Kasumi-1 (cell line): ENCODE results near the gene CPLANE2.
"Not testable (repeated sequence)": the region's sequence is repeated elsewhere in the genome, so short reads cannot be mapped to it uniquely, and the experiment has no call there.

Experiments used
- DNase-seq, 2 experiments: peaks; one replicate each; lab custom pipeline; 2025; lab: John Stamatoyannopoulos, UW

The CPLANE2 gene, protein sequence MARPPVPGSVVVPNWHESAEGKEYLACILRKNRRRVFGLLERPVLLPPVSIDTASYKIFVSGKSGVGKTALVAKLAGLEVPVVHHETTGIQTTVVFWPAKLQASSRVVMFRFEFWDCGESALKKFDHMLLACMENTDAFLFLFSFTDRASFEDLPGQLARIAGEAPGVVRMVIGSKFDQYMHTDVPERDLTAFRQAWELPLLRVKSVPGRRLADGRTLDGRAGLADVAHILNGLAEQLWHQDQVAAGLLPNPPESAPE

DNA sequence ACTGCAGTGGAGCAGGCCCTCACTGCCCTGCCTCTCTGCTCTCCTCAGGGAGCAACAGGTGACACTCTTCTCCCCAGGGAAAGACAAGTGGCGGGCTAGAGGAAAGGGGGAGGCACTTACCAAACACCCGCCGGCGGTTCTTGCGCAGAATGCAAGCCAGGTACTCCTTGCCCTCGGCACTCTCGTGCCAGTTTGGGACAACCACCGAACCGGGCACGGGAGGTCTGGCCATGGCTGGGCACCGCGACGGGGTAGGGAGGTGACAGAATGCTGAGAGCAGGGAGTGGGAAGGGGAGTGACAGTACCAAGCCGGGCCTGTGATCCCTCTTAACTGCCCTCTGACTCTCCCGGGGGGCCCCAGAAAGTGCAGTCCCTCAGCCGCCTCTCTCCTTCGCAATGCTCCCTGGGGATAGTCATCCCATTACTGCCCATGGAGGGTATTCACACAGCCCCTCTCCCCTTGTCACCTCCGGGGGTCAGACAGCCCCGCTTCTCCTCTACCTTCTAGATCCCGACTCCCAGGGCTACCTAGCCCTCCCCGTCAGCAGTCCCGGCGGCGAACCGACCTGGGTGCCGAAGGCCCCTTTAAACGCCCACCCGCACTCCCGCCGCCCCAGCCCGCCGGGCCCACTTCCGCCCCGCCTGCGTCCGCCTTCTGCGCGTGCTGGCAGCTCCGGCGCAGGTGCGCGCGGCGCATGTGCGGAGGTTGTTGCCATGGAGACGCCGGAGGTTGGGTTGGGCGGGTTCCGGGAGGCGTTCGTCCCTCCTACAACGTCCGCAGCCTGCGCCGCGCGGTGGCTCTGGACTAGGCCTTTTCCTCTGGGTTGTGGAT is at the start of gene CPLANE2:
Gene CPLANE2 (minus strand): TSS at position 673 of the 832 bp plus-strand sequence. CDS start 441 bp downstream, at position 232.
- peak; percentile 83 to 90 for DNase-seq

- no peak for DNase-seq
These were observed 49.1 kb upstream of the CPLANE2 start for GRCh38 chr1:16286122-16286521.

- no peak for DNase-seq
These were observed 44.8 kb upstream of the CPLANE2 start for GRCh38 chr1:16281765-16282164.

DNA sequence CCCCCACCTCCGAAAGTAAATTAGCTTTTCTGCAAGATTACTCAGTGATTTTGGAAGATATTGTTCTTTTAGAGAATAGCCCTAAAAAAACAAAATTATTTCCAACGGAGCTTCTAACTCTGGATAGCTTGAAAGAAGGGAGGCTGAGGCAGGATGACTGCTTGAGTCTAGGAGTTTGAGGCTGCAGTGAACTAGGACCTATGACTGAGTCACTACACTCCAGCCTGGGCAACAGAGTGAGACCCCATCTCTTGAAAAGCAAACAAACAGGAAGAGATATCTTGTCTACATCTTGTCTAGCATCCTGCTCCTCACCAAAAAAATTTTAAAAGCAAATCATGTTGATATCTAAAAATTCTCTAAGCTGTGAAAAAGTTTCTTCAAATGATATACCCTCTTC is 42.2 kb upstream of the CPLANE2 start:
- DNase-seq, result no peak

DNA sequence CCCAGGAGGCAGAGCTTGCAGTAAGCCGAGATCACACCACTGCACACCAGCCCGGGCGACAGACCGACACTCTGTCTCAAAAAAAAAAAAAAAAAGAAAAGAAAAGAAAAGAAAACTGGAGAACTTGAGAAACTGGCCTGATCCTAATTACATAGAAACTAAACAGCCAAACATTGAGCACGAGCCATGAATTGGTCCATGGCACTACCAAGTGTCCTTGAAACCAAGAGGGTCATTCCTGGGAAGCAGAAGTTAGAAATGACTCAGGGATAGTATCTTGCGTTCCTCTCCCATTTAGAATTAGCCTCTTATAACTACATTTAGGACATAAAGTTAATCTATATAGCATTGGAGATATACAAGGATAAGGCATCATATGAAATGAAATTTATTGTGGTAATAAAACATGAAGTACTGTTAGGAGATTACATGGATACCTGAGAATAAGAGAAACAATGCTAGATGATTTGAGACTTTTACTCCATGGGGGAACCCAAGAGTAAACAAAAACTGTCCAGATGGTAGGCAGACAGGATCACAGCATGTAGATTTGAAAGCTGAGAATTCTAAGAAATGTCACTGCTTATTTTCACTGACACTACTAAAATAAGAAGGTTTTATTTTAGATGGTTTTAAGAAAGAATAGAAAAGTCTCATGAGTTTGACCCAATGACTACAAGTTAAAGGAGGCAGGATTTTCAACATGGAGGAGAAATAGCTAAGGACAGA is 39.5 kb upstream of the CPLANE2 start:
- DNase-seq, result no peak

GRCh38 chr1:16275591-16275990 is 38.6 kb upstream of the CPLANE2 start:
- no peak for DNase-seq

DNA sequence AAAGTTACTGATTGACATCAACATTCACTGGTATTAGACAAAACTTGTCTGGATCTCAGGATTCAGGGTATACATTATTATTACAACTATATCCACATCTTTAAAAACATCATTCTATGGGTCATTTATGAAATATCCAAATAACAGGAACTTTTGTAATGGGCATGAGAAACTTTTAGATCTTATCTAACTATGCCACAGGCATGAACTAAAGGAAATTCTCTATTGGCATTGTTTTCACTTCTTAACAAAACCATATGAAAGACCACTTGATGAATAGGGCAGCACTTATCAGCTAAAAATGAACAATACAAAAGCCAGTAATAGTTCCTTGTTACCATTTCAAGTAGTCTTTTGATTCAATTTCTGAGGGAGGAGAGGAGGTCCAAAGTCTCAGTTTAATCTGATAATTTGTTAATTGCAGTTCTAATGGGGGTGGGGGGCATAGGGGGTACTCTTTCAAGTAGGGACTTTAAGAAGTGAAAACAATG is 30.8 kb upstream of the CPLANE2 start:
- no peak for DNase-seq

GRCh38 chr1:16266411-16267118 is 29.6 kb upstream of the CPLANE2 start:
- no peak for DNase-seq

DNA sequence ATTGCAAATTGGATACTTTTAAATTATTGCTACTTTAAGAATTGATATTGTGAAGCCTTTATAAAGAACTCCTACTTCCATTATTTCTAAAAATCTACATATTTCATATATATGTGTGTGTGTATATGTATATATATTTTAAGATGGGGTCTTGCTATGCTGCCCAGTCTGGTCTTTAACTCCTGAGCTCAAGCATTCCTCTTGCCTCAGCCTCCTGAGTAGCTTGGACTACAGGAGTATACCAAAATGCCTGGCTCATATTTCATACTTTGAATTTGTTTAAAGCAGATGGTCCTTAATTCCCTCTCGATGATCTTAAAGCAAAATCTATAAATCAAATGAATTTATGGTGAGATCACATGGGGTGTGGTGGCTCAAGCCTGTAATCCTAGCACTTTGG is 25.1 kb upstream of the CPLANE2 start:
- no peak for DNase-seq

DNA sequence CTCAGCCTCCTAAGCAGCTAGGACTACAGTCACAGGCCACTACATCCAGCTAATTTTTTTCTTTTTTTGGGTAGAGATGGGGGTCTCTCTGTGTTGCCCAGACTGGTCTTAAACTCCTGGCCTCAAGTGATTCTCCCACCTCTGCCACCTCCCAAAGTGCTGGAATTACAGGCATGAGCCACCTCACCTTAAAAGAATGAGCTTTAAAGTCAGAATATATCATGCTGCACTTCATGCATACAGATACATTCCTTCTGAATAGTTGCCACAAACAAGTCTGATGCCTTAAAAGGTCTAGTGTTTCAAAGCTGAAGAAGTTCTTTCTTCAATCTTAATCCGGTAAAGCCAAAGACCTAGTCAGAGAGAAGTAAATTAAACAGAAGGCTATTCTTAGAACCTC is 23.8 kb upstream of the CPLANE2 start:
- DNase-seq, result no peak

GRCh38 chr1:16258591-16259135 is 21.7 kb upstream of the CPLANE2 start:
- no peak for DNase-seq

GRCh38 chr1:16257968-16258367 is 21.0 kb upstream of the CPLANE2 start:
- DNase-seq, result no peak

- not testable (repeated sequence) for DNase-seq
These were observed 20.6 kb upstream of the CPLANE2 start for GRCh38 chr1:16257556-16257955.

DNA sequence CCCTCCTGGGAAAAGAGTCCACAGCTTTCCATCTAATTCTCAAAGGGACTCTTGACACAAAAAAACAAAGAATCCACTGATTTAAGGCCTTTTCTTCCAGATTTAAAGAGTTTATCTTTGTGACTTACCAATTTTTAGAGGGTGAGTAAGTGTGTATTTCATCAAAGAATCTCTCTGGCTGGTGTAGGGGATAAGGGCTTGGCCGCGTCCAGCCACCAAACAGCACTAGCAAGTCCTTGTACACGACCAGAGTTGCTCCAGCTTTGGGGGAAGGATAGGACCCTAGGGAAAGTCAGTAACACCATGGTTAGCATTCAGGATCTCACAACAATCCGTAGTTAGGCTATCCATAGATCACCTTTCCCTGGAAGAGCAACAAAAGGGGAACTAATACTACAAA is 19.5 kb upstream of the CPLANE2 start:
- no peak for DNase-seq

DNA sequence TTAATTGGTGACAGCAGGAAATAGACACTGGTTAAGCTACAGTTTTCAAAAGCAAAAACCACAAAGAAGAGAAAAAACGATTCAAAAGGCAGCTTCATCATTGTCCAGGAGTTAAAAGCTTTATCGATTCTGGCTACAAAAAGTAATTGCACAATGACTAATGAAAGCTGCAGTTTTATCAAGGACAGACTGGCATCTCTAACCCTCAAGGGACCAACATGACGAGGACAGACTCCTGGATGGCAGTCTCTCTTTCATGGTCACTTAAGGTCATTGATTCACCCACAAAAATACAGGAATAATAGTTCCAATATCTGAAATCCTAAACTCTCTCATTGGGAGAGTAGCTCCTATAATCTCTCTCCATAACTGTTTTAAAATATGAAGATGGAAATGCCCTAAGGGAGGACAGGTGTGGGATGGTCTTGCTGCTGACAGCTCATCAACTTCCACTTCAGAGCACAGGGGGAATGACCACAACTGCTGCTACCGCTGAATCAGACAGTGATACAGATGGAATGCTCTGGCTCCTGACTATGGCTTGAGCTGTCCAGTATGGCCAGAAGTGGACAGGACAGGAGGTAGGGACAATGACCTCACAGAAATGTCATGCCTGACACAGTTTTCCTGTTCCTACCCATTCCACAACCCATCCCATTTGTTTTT is 17.4 kb upstream of the CPLANE2 start:
- DNase-seq, result no peak

DNA sequence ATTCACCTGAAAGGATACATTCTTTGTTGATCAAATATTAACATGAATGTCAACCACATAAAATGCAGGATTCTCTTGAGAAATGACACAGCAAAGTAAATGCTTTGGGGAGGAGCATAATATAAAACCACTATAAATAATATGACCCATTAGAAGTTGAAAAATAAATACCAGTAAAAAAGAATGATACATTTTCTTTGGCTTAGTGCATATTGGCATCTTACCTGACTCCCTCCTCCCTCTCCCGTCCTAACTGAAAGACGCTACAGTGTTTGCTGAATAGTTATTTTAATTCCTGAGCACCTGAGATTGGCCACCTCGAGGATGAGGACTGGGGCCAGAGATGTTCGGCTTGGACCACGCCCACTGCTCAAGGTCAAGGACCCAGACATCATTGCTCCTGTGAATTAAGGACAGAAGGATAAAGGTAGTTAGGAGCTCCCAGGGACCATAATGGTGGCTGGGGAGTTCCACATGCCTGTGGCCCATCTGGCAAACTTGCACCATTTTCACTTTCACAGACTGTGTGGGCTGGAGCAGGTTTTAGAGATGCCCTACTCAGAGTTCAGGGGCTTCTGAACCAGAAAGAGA is 16.4 kb upstream of the CPLANE2 start:
- no peak for DNase-seq

DNA sequence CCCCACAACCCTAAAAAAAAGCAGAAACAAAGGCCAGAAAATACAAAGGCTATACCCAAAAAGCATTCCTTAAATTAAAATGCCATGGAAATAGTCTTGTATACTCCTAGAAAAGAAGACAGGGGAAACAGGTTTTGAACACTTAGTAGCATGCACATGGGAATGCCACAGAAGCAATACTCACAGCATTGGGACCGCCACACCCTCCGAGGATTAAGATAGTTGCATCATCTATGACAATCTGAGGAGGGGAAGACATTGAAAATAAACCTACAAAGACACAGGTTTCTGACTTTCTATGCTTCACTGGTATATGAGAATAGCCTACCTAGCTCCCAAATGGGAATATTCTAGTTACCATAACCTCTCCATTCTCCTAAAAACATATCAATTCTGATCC is 15.9 kb upstream of the CPLANE2 start:
- no peak for DNase-seq

DNA sequence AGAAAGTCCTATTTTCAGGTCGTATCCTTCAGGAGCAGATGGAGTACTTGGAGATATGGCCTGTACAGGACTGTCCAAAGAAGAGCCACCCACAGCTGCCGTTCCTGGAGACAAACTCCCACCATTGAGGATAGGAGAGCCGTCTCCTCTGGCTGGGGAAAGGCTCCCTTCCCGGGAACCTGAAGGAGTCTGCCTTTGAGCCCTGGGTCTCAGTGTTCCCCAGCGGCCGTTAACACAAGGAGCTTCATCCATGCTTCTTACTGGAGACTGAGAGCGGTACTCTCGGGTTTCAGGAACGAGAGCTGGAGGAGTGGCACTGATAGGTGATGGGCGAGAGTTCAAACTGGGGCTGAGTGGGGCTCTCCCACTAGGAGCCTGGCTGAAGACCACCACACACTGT is 14.4 kb upstream of the CPLANE2 start:
- DNase-seq, result no peak

DNA sequence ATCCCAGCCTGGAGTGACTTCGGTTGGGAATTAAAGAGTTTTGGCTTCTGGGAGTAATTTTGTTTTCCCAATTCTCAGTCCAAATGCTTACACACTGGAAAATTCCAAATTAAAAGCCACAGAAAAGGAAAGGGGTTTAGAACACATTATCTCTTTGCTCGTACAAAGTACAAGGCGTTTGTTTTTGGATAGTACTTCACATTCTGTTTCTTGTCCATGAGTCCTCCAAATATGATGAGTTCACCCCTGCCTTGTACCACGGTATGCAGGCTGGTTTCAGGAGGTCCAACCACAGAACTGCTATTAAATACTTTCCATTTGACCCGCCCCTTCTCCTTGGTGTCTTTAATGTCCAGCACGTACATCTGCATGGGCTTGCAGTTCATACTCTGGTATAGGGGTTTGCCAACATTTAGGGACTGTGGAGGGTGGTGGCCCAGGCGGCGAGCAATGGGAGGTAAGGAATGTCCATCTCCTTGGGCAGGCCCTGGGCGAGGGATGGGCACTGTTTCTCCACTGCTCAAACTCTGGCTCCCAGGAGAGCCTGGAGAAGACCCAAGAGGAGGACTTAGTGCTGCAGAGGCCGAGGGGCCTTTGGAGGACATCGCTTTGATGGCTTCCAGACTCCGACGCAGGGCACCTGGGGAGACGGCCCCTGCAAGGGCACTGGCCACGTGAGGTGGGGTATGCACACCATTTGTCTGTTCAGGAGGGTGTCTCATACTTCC is 13.7 kb upstream of the CPLANE2 start:
- DNase-seq, result no peak

GRCh38 chr1:16249596-16250241 is 12.7 kb upstream of the CPLANE2 start:
- DNase-seq, result no peak
